KMS-11 (cell line): ENCODE measurements around the gene OSBPL9.

Source experiments
- H2AFZ ChIP-seq: fragments of 200-600 bp; sonication (generic); 2 replicates; pipeline ENCODE4 v1.6.1; 2016; ENCODE audit warnings: antibody characterized with exemption, mixed run types, low read depth
- H3K27ac ChIP-seq: fragments of 200-600 bp; sonication (generic); 2 replicates; pipeline ENCODE4 v1.6.1; 2016; ENCODE audit warnings: mild to moderate bottlenecking, mixed run types
- H3K27me3 ChIP-seq: fragments of 200-600 bp; sonication (generic); 2 replicates; pipeline ENCODE4 v1.6.1; 2017; ENCODE audit warnings: mild to moderate bottlenecking, low read depth, mixed run types, moderate library complexity; ENCODE audit not compliant: insufficient read depth
- H3K36me3 ChIP-seq: fragments of 200-600 bp; sonication (generic); 2 replicates; pipeline ENCODE4 v1.6.1; 2017; ENCODE audit warnings: mild to moderate bottlenecking, mixed run types; ENCODE audit not compliant: insufficient read depth
- H3K4me1 ChIP-seq: fragments of 200-600 bp; sonication (generic); 2 replicates; pipeline ENCODE4 v1.6.1; 2016; ENCODE audit warnings: mild to moderate bottlenecking, low read depth, mixed run types; ENCODE audit not compliant: poor library complexity, severe bottlenecking
- H3K4me2 ChIP-seq: fragments of 200-600 bp; sonication (generic); 2 replicates; pipeline ENCODE4 v1.7.0; 2016; ENCODE audit warnings: mild to moderate bottlenecking, mixed run types
- H3K4me3 ChIP-seq: fragments of 200-600 bp; sonication (generic); IDR thresholded peaks from 2 replicates; pipeline ENCODE4 v1.6.1; 2017; ENCODE audit warnings: low read depth, low read length, mixed read lengths; ENCODE audit not compliant: insufficient read depth
- H3K79me2 ChIP-seq: fragments of 200-600 bp; sonication (generic); 2 replicates; pipeline ENCODE4 v1.6.1; 2016; ENCODE audit warnings: low read depth, mixed run types; ENCODE audit not compliant: insufficient read depth
- H3K9ac ChIP-seq: fragments of 200-600 bp; sonication (generic); 2 replicates; pipeline ENCODE4 v1.6.1; 2016; ENCODE audit warnings: mild to moderate bottlenecking, mixed run types
- H4K20me1 ChIP-seq: fragments of 200-600 bp; sonication (generic); 2 replicates; pipeline ENCODE4 v1.6.1; 2016; ENCODE audit warnings: mild to moderate bottlenecking, mixed run types; ENCODE audit not compliant: insufficient read depth
- CTCF ChIP-seq: fragments of 200-600 bp; sonication (generic); conservative IDR thresholded peaks from 2 replicates; pipeline ENCODE4 v1.6.1; 2017; ENCODE audit warnings: low read depth, mild to moderate bottlenecking, antibody characterized with exemption, low read length, moderate library complexity, mixed read lengths

OSBPL9 gene

DNA sequence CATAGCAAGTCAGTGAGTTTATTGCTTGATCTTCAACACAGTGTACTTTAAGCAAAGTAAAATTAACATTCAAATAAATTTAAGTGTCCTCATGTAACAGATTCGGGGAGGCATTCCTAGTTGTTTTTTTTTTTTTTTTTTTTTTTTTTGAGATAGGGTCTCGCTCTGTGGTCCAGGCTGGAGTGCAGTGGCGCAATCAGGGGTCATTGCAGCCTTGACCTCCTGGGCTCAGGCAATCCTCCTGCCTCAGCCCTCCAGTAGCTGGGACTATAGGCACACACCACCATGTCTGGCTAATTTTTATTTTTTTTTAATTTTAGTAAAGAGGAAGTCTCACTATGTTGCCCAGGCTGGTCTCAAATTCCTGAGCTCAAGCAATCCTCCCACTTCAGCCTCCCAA, 22.8 kb downstream of the OSBPL9 start:
- H2AFZ ChIP-seq = no peak overlapping the region
- H4K20me1 ChIP-seq = no peaks in the 10 kb centered on the region
- no peaks in the 10 kb centered on the region for H3K79me2 ChIP-seq
- H3K4me2 ChIP-seq = no peak overlapping the region
- no peaks in the 10 kb centered on the region for H3K4me1 ChIP-seq
- H3K27me3 ChIP-seq = no peaks in the 10 kb centered on the region
- no peak for TF ChIP-seq CTCF
- no peak overlapping the region for H3K4me3 ChIP-seq
- no peaks in the 10 kb centered on the region for H3K36me3 ChIP-seq
- no peak overlapping the region for H3K27ac ChIP-seq
- H3K9ac ChIP-seq = no peak overlapping the region

DNA sequence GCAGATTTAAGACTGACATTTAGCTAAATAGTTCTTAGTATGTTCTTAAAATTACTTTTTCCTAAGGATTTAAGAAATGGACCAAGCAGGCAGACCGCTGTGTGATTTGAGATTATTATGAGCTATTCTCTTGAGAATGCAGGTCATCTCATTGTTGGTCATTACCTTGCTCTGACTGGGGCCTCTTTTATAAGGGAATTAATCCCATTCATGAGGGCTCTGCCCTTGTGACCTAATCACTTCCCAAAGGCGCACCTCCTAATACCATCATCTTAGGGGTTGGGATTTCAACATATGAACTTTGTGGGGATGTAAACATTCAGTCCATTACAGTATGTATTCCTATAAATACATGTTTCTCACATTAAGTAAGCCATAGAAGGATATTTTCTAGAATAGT, 24.2 kb downstream of the OSBPL9 start:
- no peak overlapping the region for H3K27ac ChIP-seq
- H3K27me3 ChIP-seq = no peaks in the 10 kb centered on the region
- H4K20me1 ChIP-seq = no peaks in the 10 kb centered on the region
- H3K4me3 ChIP-seq = no peak overlapping the region
- no peak overlapping the region for H3K9ac ChIP-seq
- no peaks in the 10 kb centered on the region for H3K36me3 ChIP-seq
- no peaks in the 10 kb centered on the region for H3K79me2 ChIP-seq
- TF ChIP-seq CTCF = no peak
- H3K4me1 ChIP-seq = no peaks in the 10 kb centered on the region
- no peak overlapping the region for H3K4me2 ChIP-seq
- no peak overlapping the region for H2AFZ ChIP-seq

DNA sequence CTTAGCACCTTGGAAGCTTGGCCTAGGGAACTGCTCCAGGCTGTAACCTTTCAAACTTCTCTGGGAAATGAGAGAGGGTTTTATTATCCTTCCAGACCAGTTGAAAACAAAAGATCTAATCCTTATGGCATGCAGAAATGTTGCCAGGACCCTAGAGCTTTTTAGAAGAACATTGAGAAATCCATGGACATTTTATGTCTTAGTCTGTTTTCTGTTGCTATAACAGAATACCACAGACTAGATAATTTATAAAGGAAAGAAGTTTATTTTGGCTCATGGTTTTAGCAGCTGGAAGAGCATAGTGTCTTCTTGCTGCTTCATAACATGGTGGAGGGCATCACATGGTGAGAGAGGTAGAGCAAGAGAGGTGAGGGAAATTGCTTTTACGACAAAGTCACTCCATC, 25.8 kb downstream of the OSBPL9 start:
- H3K36me3 ChIP-seq = no peaks in the 10 kb centered on the region
- H3K27me3 ChIP-seq = no peaks in the 10 kb centered on the region
- H3K27ac ChIP-seq = no peak overlapping the region
- TF ChIP-seq CTCF = no peak
- H4K20me1 ChIP-seq = no peaks in the 10 kb centered on the region
- H2AFZ ChIP-seq = no peak overlapping the region
- no peak overlapping the region for H3K9ac ChIP-seq
- no peak overlapping the region for H3K4me2 ChIP-seq
- no peak overlapping the region for H3K4me3 ChIP-seq
- H3K4me1 ChIP-seq = no peaks in the 10 kb centered on the region
- no peaks in the 10 kb centered on the region for H3K79me2 ChIP-seq

GRCh38 chr1:51643362-51643761, 26.5 kb downstream of the OSBPL9 start:
- no peaks in the 10 kb centered on the region for H4K20me1 ChIP-seq
- no peak overlapping the region for H2AFZ ChIP-seq
- no peak overlapping the region for H3K27ac ChIP-seq
- H3K9ac ChIP-seq = no peak overlapping the region
- H3K79me2 ChIP-seq = no peaks in the 10 kb centered on the region
- no peaks in the 10 kb centered on the region for H3K36me3 ChIP-seq
- no peak for TF ChIP-seq CTCF
- no peaks in the 10 kb centered on the region for H3K27me3 ChIP-seq
- H3K4me2 ChIP-seq = no peak overlapping the region
- no peaks in the 10 kb centered on the region for H3K4me1 ChIP-seq
- H3K4me3 ChIP-seq = no peak overlapping the region

DNA sequence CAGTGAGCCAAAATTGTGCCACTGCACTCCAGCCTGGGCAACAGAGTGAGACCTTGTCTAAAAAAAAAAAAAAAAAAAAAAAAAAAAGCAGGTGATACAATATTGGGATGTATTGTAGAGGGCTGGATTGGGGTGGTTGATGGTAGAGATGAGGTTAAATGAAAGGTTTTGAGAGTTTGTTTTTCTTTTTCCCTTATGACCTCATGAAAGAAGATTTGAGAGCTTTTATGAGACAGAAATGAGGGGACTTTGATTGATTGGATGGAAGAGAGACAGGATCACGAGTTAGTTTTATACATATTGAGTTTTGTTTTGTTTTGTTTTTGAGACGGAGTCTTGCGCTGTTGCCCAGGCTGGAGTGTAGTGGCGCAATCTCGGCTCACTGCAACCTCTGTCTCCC, 27.1 kb downstream of the OSBPL9 start:
- no peaks in the 10 kb centered on the region for H3K79me2 ChIP-seq
- no peak overlapping the region for H3K9ac ChIP-seq
- H3K36me3 ChIP-seq = no peaks in the 10 kb centered on the region
- H3K27ac ChIP-seq = no peak overlapping the region
- no peaks in the 10 kb centered on the region for H3K4me1 ChIP-seq
- H4K20me1 ChIP-seq = no peaks in the 10 kb centered on the region
- no peak overlapping the region for H3K4me3 ChIP-seq
- no peaks in the 10 kb centered on the region for H3K27me3 ChIP-seq
- H3K4me2 ChIP-seq = no peak overlapping the region
- TF ChIP-seq CTCF = no peak
- H2AFZ ChIP-seq = no peak overlapping the region
